Heart left ventricle (tissue), 16 donors: ENCODE results near the gene AGMO. TPM values are rescaled to one million over a fixed set of nuclear protein-coding genes. Genes with fewer than 3 reads are reported as not detected.

Source experiments
- ATAC-seq, 4 donors: fragments of 200-7000 bp; cut with Tn5 transposase; one replicate each; pipeline ENCODE4 v1.9.1; 2020 to 2022; ENCODE audit warnings: moderate library complexity in 4 of 4, mild to moderate bottlenecking in 3 of 4, moderate number of reproducible peaks in 1 of 4
- DNase-seq, 5 donors: peaks; one replicate each; pipeline ENCODE4 v3.0.0-alpha.2; 2020
- H3K27ac ChIP-seq, 12 donors: fragments of 200-600 bp; sonication (generic) in 4 of 12; one replicate each; pipeline versions ENCODE4 v1.5.0 to v1.8.0; 2016 to 2022; ENCODE audit warnings: mild to moderate bottlenecking in 2 of 12
- H3K27me3 ChIP-seq, 9 donors: fragments of 200-600 bp; sonication (generic) in 2 of 9; one replicate each; pipeline versions ENCODE4 v1.5.1 to v1.8.0; 2016 to 2022; ENCODE audit warnings: mild to moderate bottlenecking in 3 of 9
- H3K36me3 ChIP-seq, 9 donors: fragments of 200-600 bp; sonication (generic) in 2 of 9; one replicate each; pipeline versions ENCODE4 v1.5.0 to v1.8.0; 2018 to 2022; ENCODE audit warnings: mild to moderate bottlenecking in 2 of 9
- H3K4me1 ChIP-seq, 12 donors: fragments of 200-600 bp; sonication (generic) in 4 of 12; one replicate each; pipeline versions ENCODE4 v1.5.0 to v1.8.0; 2016 to 2022; ENCODE audit warnings: mild to moderate bottlenecking in 3 of 12
- H3K4me3 ChIP-seq, 12 donors: fragments of 200-600 bp; sonication (generic) in 4 of 12; one replicate each; pipeline versions ENCODE4 v1.5.0 to v1.8.0; 2017 to 2022; ENCODE audit warnings: mild to moderate bottlenecking in 9 of 12, moderate library complexity in 4 of 12
- H3K9me3 ChIP-seq, 12 donors: fragments of 200-600 bp; sonication (generic) in 4 of 12; one replicate each; pipeline versions ENCODE4 v1.5.0 to v1.8.0; 2016 to 2022; ENCODE audit warnings: mild to moderate bottlenecking in 1 of 12
- CTCF ChIP-seq, 12 donors: fragments of 200-600 bp; sonication (generic) in 4 of 12; IDR thresholded peaks; one replicate each; pipeline versions ENCODE4 v1.5.0 to v1.8.0; 2018 to 2022; ENCODE audit warnings: antibody characterized with exemption in 12 of 12, mild to moderate bottlenecking in 5 of 12
- POLR2A ChIP-seq, 2 donors: fragments of 450-650 bp; IDR thresholded peaks; one replicate each; pipeline ENCODE4 v1.6.1; 2017; ENCODE audit warnings: antibody characterized with exemption in 2 of 2, mild to moderate bottlenecking in 2 of 2, moderate library complexity in 2 of 2
- WGBS, 4 donors: extraction: QIAGEN DNeasy Blood & Tissue Kit in 2 of 4; methylation state at CpG; one replicate each; pipeline versions ENCODE4 v1.1.5 to v1.1.7; 2013 to 2018; 5-methylcytosine and 5-hydroxymethylcytosine counted together
- intact Hi-C, 10 donors: fragments of 100-400 bp; cut with DNase I; formaldehyde crosslinking; loops; one replicate each; pipeline versions ENCODE4 v1.11.1 to v1.14.2; 2022
- polyA plus RNA-seq, 2 donors: library from polyadenylated mRNA; stranded (reverse); fragments of 200-250 nt; gene quantifications; one replicate each; pipeline ENCODE4 v1.2.3, GENCODE V29; 2013
- total RNA-seq, 9 donors: library from RNA; depleted of rRNA in 2 of 9; stranded (reverse); fragments of >200 nt in 2 of 9; fragmentation: NEBNext Ultra II Directional in 3 of 9; extraction: Animal tissue kit (Norgen Biotek cat#: 25700) in 3 of 9; gene quantifications; one replicate each; pipeline versions ENCODE4 v1.1.0 to v1.2.4, GENCODE V29; 2016 to 2023
- donor health status: ischemic (EF 13 %, LVEDD 7.1; RV severe dilation, severe dysfunction).
- donor health status: healthy with polysubstance abuse.
- donor health status: DM: no; HTN: yes; CAD: no.
- donor health status: DM: no; HTN: no; CAD: no.
- donor health status: ischemic (EF 25% LVEDD 6.9; RV normal size, moderate dysfunction).
- donor health status: ischemic (EF 25% LVEDD 5.7; RV mildly dilated, moderate dysfunction).
- donor health status: healthy.
- donor health status: DM: yes; HTN: yes; CAD: no.
- donor health status: ischemic (EF 35%, LVEDD 5.7; RV mildly dilated, moderate dysfunction).
- donor health status: nonischemic (EF 11% LVEDD 7.7; RV severe dilation, severe dysfunction).
- donor health status: DM: yes; HTN: yes; CAD: no.
- donor health status: PGD.
- donor health status: ischemic (EF 29% LVEDD 5.4; RV normal size, mild dysfunction).
- donor health status: nonischemic (EF 23%, LVEDD 6.1; RV moderate dilation, normal function).

The AGMO gene
- total and polyA plus RNA-seq, 11 donors = 0.12 to 0.72 (median 0.40) TPM; not detected in 1

GRCh38 chr7:15580604-15581351 lies 19.0 kb upstream of the AGMO start:
- intact Hi-C loops = no loop called here
- Histone ChIP-seq H3K27ac (peak overlapping the region in 2 of 12 donors; percentile 11 to 20), H3K4me1 (peaks cover 0 to 8% (median 1%) of the 10 kb centered on the region in 12 donors), H3K4me3 (no peak overlapping the region), H3K9me3 (peaks cover 0 to 17% (median 5%) of the 10 kb centered on the region in 12 donors), H3K27me3 (no peaks in the 10 kb centered on the region), H3K36me3 (no peaks in the 10 kb centered on the region)
- DNase-seq = no peak
- ATAC-seq = peak in 1 of 4 donors; percentile 57
- WGBS, 4 donors = 81 to 91% (median 87%) methylated on average over 3 of the region's 3 CpGs
- TF ChIP-seq CTCF (IDR thresholded peaks at IDR 0.05) = no peak
- TF ChIP-seq POLR2A (IDR thresholded peaks at IDR 0.05) = no peak

- no peak for TF ChIP-seq CTCF (IDR thresholded peaks at IDR 0.05)
- intact Hi-C loops = no loop called here
- no peak overlapping the region for H3K27ac ChIP-seq
Measured at GRCh38 chr7:15577600-15577999, 15.8 kb upstream of the AGMO start.

GRCh38 chr7:15571301-15571878 lies 9.6 kb upstream of the AGMO start:
- no peak for DNase-seq
- Histone ChIP-seq H3K4me3 (no peak overlapping the region), H3K36me3 (no peaks in the 10 kb centered on the region), H3K4me1 (no peaks in the 10 kb centered on the region), H3K27me3 (no peaks in the 10 kb centered on the region), H3K27ac (no peak overlapping the region), H3K9me3 (no peaks in the 10 kb centered on the region)
- WGBS, 4 donors = 60 to 66% (median 65%) methylated on average over 3 of the region's 3 CpGs
- TF ChIP-seq POLR2A (IDR thresholded peaks at IDR 0.05) (no peak), CTCF (IDR thresholded peaks at IDR 0.05) (no peak)
- no peak for ATAC-seq
- intact Hi-C loops = no loop called here

More at GRCh38 chr7:15577600-15577999, 15.8 kb upstream of the AGMO start:
- Histone ChIP-seq H3K4me3 (no peak overlapping the region), H3K36me3 (no peaks in the 10 kb centered on the region), H3K27me3 (no peaks in the 10 kb centered on the region), H3K4me1 (peaks cover 0 to 8% (median 1%) of the 10 kb centered on the region in 12 donors), H3K9me3 (no peaks in the 10 kb centered on the region)
- WGBS, 4 donors = 95 to 98% (median 97%) methylated on average over 2 of the region's 2 CpGs
- no peak for DNase-seq
- ATAC-seq = no peak

- H3K27ac ChIP-seq = no peak overlapping the region
- intact Hi-C loops = loop anchor here in 2 of 10 donors (10.0 kb wide), 2 partner anchors 117 to 497 kb away; partner anchors contain the start of gene MEOX2 (in 1 of the 2)
- ATAC-seq = no peak
Measured at GRCh38 chr7:15567652-15568051, 5.8 kb upstream of the AGMO start.

More at GRCh38 chr7:15567652-15568051, 5.8 kb upstream of the AGMO start:
- Histone ChIP-seq H3K36me3 (no peaks in the 10 kb centered on the region), H3K27me3 (no peaks in the 10 kb centered on the region), H3K9me3 (peaks cover 0 to 6% (median 0%) of the 10 kb centered on the region in 12 donors), H3K4me1 (no peaks in the 10 kb centered on the region), H3K4me3 (no peak overlapping the region)
- DNase-seq = no peak
- WGBS, 4 donors = 49 to 80% (median 69%) methylated on average over 2 of the region's 2 CpGs
- no peak for TF ChIP-seq POLR2A (IDR thresholded peaks at IDR 0.05)
- no peak for TF ChIP-seq CTCF (IDR thresholded peaks at IDR 0.05)
